NCI-H446 treated with DMSO at 0.1 percent for 48 hours (cell line): ENCODE data around the gene EEIG1.

Experiments
- DNase-seq: peaks from one replicate; lab custom pipeline; 2025; lab: John Stamatoyannopoulos, UW

EEIG1 gene

GRCh38 chr9:128001151-128001778 is 20.5 kb upstream of the EEIG1 start:
- DNase-seq: no peak

- DNase-seq: no peak
These were observed 18.7 kb upstream of the EEIG1 start for GRCh38 chr9:127999461-127999860.

GRCh38 chr9:127993721-127994120 is 12.9 kb upstream of the EEIG1 start:
- DNase-seq: no peak

GRCh38 chr9:127991757-127992274 is 11.0 kb upstream of the EEIG1 start:
- no peak for DNase-seq

- DNase-seq: no peak
These were observed 10.4 kb upstream of the EEIG1 start for GRCh38 chr9:127991017-127991756.

GRCh38 chr9:127990554-127990953 is 9.8 kb upstream of the EEIG1 start:
- no peak for DNase-seq

- no peak for DNase-seq
These were observed 8.3 kb upstream of the EEIG1 start for GRCh38 chr9:127989094-127989493.

GRCh38 chr9:127987103-127987614 is 6.4 kb upstream of the EEIG1 start:
- no peak for DNase-seq

GRCh38 chr9:127985011-127985410 is 4.2 kb upstream of the EEIG1 start:
- DNase-seq: no peak

GRCh38 chr9:127983847-127984289 is 3.1 kb upstream of the EEIG1 start:
- no peak for DNase-seq

GRCh38 chr9:127982912-127983311 is 2.1 kb upstream of the EEIG1 start:
- no peak for DNase-seq

- DNase-seq: no peak
These were observed 851 bp upstream of the EEIG1 start for GRCh38 chr9:127981559-127982121.

GRCh38 chr9:127980060-127980705 is 606 bp downstream of the EEIG1 start:
- DNase-seq: no peak

GRCh38 chr9:127979333-127980059 is 1.3 kb downstream of the EEIG1 start:
- DNase-seq: no peak

- no peak for DNase-seq
These were observed 1.8 kb downstream of the EEIG1 start for GRCh38 chr9:127979015-127979332.

GRCh38 chr9:127977884-127978647 is 2.7 kb downstream of the EEIG1 start:
- no peak for DNase-seq

GRCh38 chr9:127977009-127977883 is 3.5 kb downstream of the EEIG1 start:
- DNase-seq: no peak

- DNase-seq: no peak
These were observed 4.3 kb downstream of the EEIG1 start for GRCh38 chr9:127976498-127976897.

GRCh38 chr9:127975376-127976315 is 5.1 kb downstream of the EEIG1 start:
- no peak for DNase-seq
